DND-41 (cell line): ENCODE data around the gene ZNF808.
"Not testable (repeated sequence)": the region's sequence is repeated elsewhere in the genome, so short reads cannot be mapped to it uniquely, and the experiment has no call there.

ENCODE experiments used
- ATAC-seq: fragments of 200-7000 bp; cut with Tn5 transposase; 3 replicates; pipeline ENCODE4 v1.9.1; 2021; ENCODE audit warnings: low read depth; ENCODE audit not compliant: insufficient read depth
- DNase-seq: peaks from one replicate; pipeline ENCODE4 v3.0.0-alpha.2; 2020
- H2AFZ ChIP-seq: 2 replicates; pipeline ENCODE4 v1.6.0; 2012; ENCODE audit warnings: low read depth, low read length
- H3K27ac ChIP-seq: 2 replicates; pipeline ENCODE4 v1.5.1; 2012; ENCODE audit warnings: low read length, inconsistent platforms
- H3K27me3 ChIP-seq: fragments of 200-600 bp; sonication (generic); 2 replicates; pipeline ENCODE4 v1.6.0; 2012; ENCODE audit warnings: low read length, mild to moderate bottlenecking, inconsistent platforms; ENCODE audit not compliant: insufficient read depth, poor library complexity
- H3K36me3 ChIP-seq: 2 replicates; pipeline ENCODE4 v1.5.1; 2012; ENCODE audit warnings: low read length, inconsistent platforms; ENCODE audit not compliant: insufficient read depth
- H3K4me1 ChIP-seq: 2 replicates; pipeline ENCODE4 v1.5.1; 2012; ENCODE audit warnings: mild to moderate bottlenecking, low read length; ENCODE audit not compliant: insufficient read depth
- H3K4me2 ChIP-seq: 2 replicates; pipeline ENCODE4 v1.6.0; 2012; ENCODE audit warnings: mild to moderate bottlenecking, moderate library complexity, low read length, inconsistent platforms; ENCODE audit not compliant: insufficient read depth
- H3K4me3 ChIP-seq, 2 experiments: fragments of 200-600 bp in 1 of 2; shearing (Covaris generic) in 1 of 2; 2 replicates each; pipeline ENCODE4 v1.5.1; 2012 to 2016; ENCODE audit warnings: inconsistent platforms in 2 of 2, low read length in 2 of 2, mild to moderate bottlenecking in 2 of 2, low read depth in 1 of 2, moderate library complexity in 1 of 2
- H3K79me2 ChIP-seq: 2 replicates; pipeline ENCODE4 v1.6.0; 2012; ENCODE audit warnings: low read length, inconsistent platforms; ENCODE audit not compliant: insufficient read depth
- H3K9ac ChIP-seq: 2 replicates; pipeline ENCODE4 v1.6.0; 2012; ENCODE audit warnings: low read depth, mild to moderate bottlenecking, inconsistent platforms, low read length, moderate library complexity
- H3K9me3 ChIP-seq: 2 replicates; pipeline ENCODE4 v1.5.1; 2012; ENCODE audit warnings: low read length, moderate library complexity, mild to moderate bottlenecking, inconsistent platforms; ENCODE audit not compliant: insufficient read depth, severe bottlenecking
- H4K20me1 ChIP-seq: 2 replicates; pipeline ENCODE4 v1.6.0; 2012; ENCODE audit warnings: low read length; ENCODE audit not compliant: insufficient read depth
- CTCF ChIP-seq: IDR thresholded peaks from 2 replicates; pipeline ENCODE4 v1.5.1; 2012; ENCODE audit warnings: borderline replicate concordance, low read length, moderate library complexity, mild to moderate bottlenecking; ENCODE audit not compliant: poor library complexity, severe bottlenecking; ENCODE audit errors: extremely low read depth
- EZH2 ChIP-seq: IDR thresholded peaks from 3 replicates; pipeline ENCODE4 v1.6.1; 2012; ENCODE audit warnings: borderline replicate concordance, low read depth, mild to moderate bottlenecking, moderate library complexity, low read length, inconsistent platforms; ENCODE audit not compliant: severe bottlenecking

Gene ZNF808

GRCh38 chr19:52498571-52498970 lies 28.9 kb upstream of the ZNF808 start:
- H3K4me2 ChIP-seq = no peak overlapping the region
- TF ChIP-seq EZH2 (no peak), CTCF (no peak)
- no peak for DNase-seq
- no peaks in the 10 kb centered on the region for H4K20me1 ChIP-seq
- no peak overlapping the region for H3K4me3 ChIP-seq
- no peaks in the 10 kb centered on the region for H3K9me3 ChIP-seq
- H3K27me3 ChIP-seq = no peaks in the 10 kb centered on the region
- no peak overlapping the region for H3K27ac ChIP-seq
- peaks cover 9% of the 10 kb centered on the region; the same call in 1 of the 2 replicates for H3K36me3 ChIP-seq
- H3K79me2 ChIP-seq = peaks cover 6% of the 10 kb centered on the region
- peaks cover 5% of the 10 kb centered on the region for H3K4me1 ChIP-seq
- ATAC-seq = no peak
- no peak overlapping the region for H3K9ac ChIP-seq
- H2AFZ ChIP-seq = no peak overlapping the region

- not testable (repeated sequence) for H4K20me1 ChIP-seq, H3K4me1 ChIP-seq, H3K9ac ChIP-seq, H3K4me3 ChIP-seq, DNase-seq, H3K79me2 ChIP-seq, H2AFZ ChIP-seq, H3K4me2 ChIP-seq, H3K9me3 ChIP-seq, H3K27ac ChIP-seq, H3K27me3 ChIP-seq, ATAC-seq
- peaks cover 12% of the 10 kb centered on the region for H3K36me3 ChIP-seq
These were observed 27.0 kb upstream of the ZNF808 start for GRCh38 chr19:52500474-52500873.

GRCh38 chr19:52500991-52501390 lies 26.5 kb upstream of the ZNF808 start:
- not testable (repeated sequence) for H4K20me1 ChIP-seq, H3K9ac ChIP-seq, ATAC-seq, H3K4me2 ChIP-seq, H3K79me2 ChIP-seq, H3K9me3 ChIP-seq, H3K4me1 ChIP-seq, H2AFZ ChIP-seq, H3K27ac ChIP-seq, H3K4me3 ChIP-seq, H3K27me3 ChIP-seq, DNase-seq
- peaks cover 17% of the 10 kb centered on the region for H3K36me3 ChIP-seq

GRCh38 chr19:52507266-52507665 lies 20.2 kb upstream of the ZNF808 start:
- Histone ChIP-seq H3K9me3 (no peaks in the 10 kb centered on the region), H3K36me3 (peaks cover 37% of the 10 kb centered on the region), H2AFZ (no peak overlapping the region), H3K4me2 (no peak overlapping the region), H3K79me2 (no peaks in the 10 kb centered on the region), H3K9ac (no peak overlapping the region), H3K27me3 (no peaks in the 10 kb centered on the region), H3K4me1 (no peaks in the 10 kb centered on the region), H4K20me1 (no peaks in the 10 kb centered on the region), H3K27ac (no peak overlapping the region), H3K4me3 (no peak overlapping the region)
- TF ChIP-seq CTCF (no peak), EZH2 (no peak)
- ATAC-seq (no peak), DNase-seq (no peak)

- Histone ChIP-seq H3K4me2 (no peak overlapping the region), H3K9me3 (no peaks in the 10 kb centered on the region), H3K4me3 (no peak overlapping the region), H3K27ac (no peak overlapping the region), H4K20me1 (no peaks in the 10 kb centered on the region), H3K27me3 (no peaks in the 10 kb centered on the region), H3K9ac (no peak overlapping the region), H3K36me3 (peaks cover 8% of the 10 kb centered on the region), H2AFZ (no peak overlapping the region), H3K4me1 (no peaks in the 10 kb centered on the region), H3K79me2 (no peaks in the 10 kb centered on the region)
- DNase-seq = no peak
- no peak; the same call in 2 of the 3 replicates for ATAC-seq
- TF ChIP-seq CTCF (no peak), EZH2 (no peak)
These were observed 11.3 kb upstream of the ZNF808 start for GRCh38 chr19:52516191-52516590.
